Thymus (tissue), 14 donors: ENCODE results near the gene SMPD2. TPM values are rescaled to one million over a fixed set of nuclear protein-coding genes. Genes with fewer than 3 reads are reported as not detected.
A peak's percentile ranks its signal among the peaks of the same experiment; 100 is the strongest.

ENCODE experiments used
- DNase-seq, 9 donors: peaks; one replicate each; pipeline ENCODE4 v3.0.0-alpha.2; 2013; ENCODE audit warnings: low spot score in 9 of 9, low read depth in 6 of 9, missing footprints in 1 of 9
- H3K27ac ChIP-seq, 2 donors: one replicate each; pipeline ENCODE4 v1.5.1; 2013; ENCODE audit warnings: control low read depth in 1 of 2, low read depth in 1 of 2, low read length in 1 of 2, mild to moderate bottlenecking in 1 of 2, moderate library complexity in 1 of 2
- H3K27me3 ChIP-seq, 2 donors: one replicate each; pipeline ENCODE4 v1.5.1; 2013; ENCODE audit warnings: low read length in 1 of 2; ENCODE audit not compliant: control insufficient read depth in 2 of 2, insufficient read depth in 1 of 2
- H3K36me3 ChIP-seq, 2 donors: one replicate each; pipeline ENCODE4 v1.5.1; 2013; ENCODE audit warnings: low read length in 1 of 2, mild to moderate bottlenecking in 1 of 2, moderate library complexity in 1 of 2; ENCODE audit not compliant: control insufficient read depth in 2 of 2, insufficient read depth in 2 of 2
- H3K4me1 ChIP-seq, 2 donors: one replicate each; pipeline ENCODE4 v1.5.1; 2013; ENCODE audit warnings: low read length in 2 of 2; ENCODE audit not compliant: control insufficient read depth in 2 of 2, insufficient read depth in 2 of 2
- H3K4me3 ChIP-seq, 2 donors: one replicate each; pipeline ENCODE4 v1.5.1; 2013; ENCODE audit warnings: low read length in 2 of 2, control low read depth in 1 of 2, mild to moderate bottlenecking in 1 of 2
- H3K9me3 ChIP-seq, 2 donors: one replicate each; pipeline ENCODE4 v1.5.1; 2013; ENCODE audit warnings: low read length in 1 of 2, mild to moderate bottlenecking in 1 of 2; ENCODE audit not compliant: control insufficient read depth in 2 of 2, insufficient read depth in 1 of 2
- WGBS: extraction: QIAGEN DNeasy Blood & Tissue Kit; methylation state at CpG from one replicate; pipeline ENCODE4 v1.1.7; 2013; 5-methylcytosine and 5-hydroxymethylcytosine counted together
- long read RNA-seq, 10 donors: transcript quantifications; one replicate each; lab custom pipeline, GENCODE V29; 2026
- polyA plus RNA-seq: library from polyadenylated mRNA; stranded (reverse); fragments of 200-250 nt; gene quantifications from one replicate; pipeline ENCODE4 v1.2.3, GENCODE V29; 2013
- total RNA-seq: library from RNA; stranded (reverse); fragments of 120-200 nt; gene quantifications from one replicate; pipeline ENCODE4 v1.2.4, GENCODE V29; 2013
- donor health status: healthy.

SMPD2 gene
- total RNA-seq (14.6 TPM), polyA plus RNA-seq (18.8 TPM)
- long read RNA-seq, donor 1, partial matches to known transcripts = 0 of 2 reads
- long read RNA-seq, donor 1, other reads (novel, unspliced or antisense) = 0 of 2 reads
- long read RNA-seq, donor 2 = 0 reads
- long read RNA-seq, donor 3, partial matches to known transcripts = 0 of 3 reads
- long read RNA-seq, donor 3, other reads (novel, unspliced or antisense) = 0 of 3 reads
- long read RNA-seq, donor 4, partial matches to known transcripts = 27 of 29 reads
- long read RNA-seq, donor 4, other reads (novel, unspliced or antisense) = 0 of 29 reads
- long read RNA-seq, donor 5, transcript SMPD2-201 (10 exons, 1,645 nt) = major isoform, 5 of 6 reads
- long read RNA-seq, donor 5, partial matches to known transcripts = 0 of 6 reads
- long read RNA-seq, donor 5, other reads (novel, unspliced or antisense) = 0 of 6 reads
- long read RNA-seq, donor 6, partial matches to known transcripts = 0 of 1 reads
- long read RNA-seq, donor 6, other reads (novel, unspliced or antisense) = 0 of 1 reads
- long read RNA-seq, donor 7, partial matches to known transcripts = 0 of 2 reads
- long read RNA-seq, donor 7, other reads (novel, unspliced or antisense) = 0 of 2 reads
- long read RNA-seq, donor 8, partial matches to known transcripts = 0 of 2 reads
- long read RNA-seq, donor 8, other reads (novel, unspliced or antisense) = 0 of 2 reads
- long read RNA-seq, donor 9 = 0 reads
- long read RNA-seq, donor 10 = 0 reads

GRCh38 chr6:109440331-109441068, at the start of gene SMPD2, which contains the start of gene PPIL6:
Gene SMPD2 (plus strand): TSS chr6:109440724. CDS start chr6:109441122, 398 bp downstream.
Gene PPIL6 (minus strand): TSS chr6:109440628. CDS start chr6:109440590, 38 bp downstream.
- under 1% methylated on average over 102 of the region's 102 CpGs for WGBS
- H3K27me3 ChIP-seq = peaks cover 0 to 2% of the 10 kb centered on the region in 2 donors
- peaks cover 32% of the 10 kb centered on the region in 2 donors for H3K36me3 ChIP-seq
- no peaks in the 10 kb centered on the region for H3K9me3 ChIP-seq
- H3K4me3 ChIP-seq = peak within 1 kb of the TSS; percentile 63 to 85
- H3K4me1 ChIP-seq = peaks cover 16 to 28% of the 10 kb centered on the region in 2 donors
- H3K27ac ChIP-seq = peak within 1 kb of the TSS; percentile 56 to 82
- peak in 7 of 9 donors; percentile 63 to 89 (median 74) for DNase-seq

- H3K4me3 ChIP-seq = no peak overlapping the region
- DNase-seq = no peak
- H3K4me1 ChIP-seq = no peaks in the 10 kb centered on the region
- no peaks in the 10 kb centered on the region for H3K9me3 ChIP-seq
- H3K27me3 ChIP-seq = no peaks in the 10 kb centered on the region
- no peak overlapping the region for H3K27ac ChIP-seq
- 59% methylated on average over 5 of the region's 5 CpGs for WGBS
- no peaks in the 10 kb centered on the region for H3K36me3 ChIP-seq
These were observed 47.2 kb upstream of the SMPD2 start for GRCh38 chr6:109393157-109393885.

GRCh38 chr6:109393886-109394281, 46.6 kb upstream of the SMPD2 start:
- DNase-seq = no peak
- 92% methylated on average over 2 of the region's 2 CpGs for WGBS
- H3K4me3 ChIP-seq = no peak overlapping the region
- H3K27me3 ChIP-seq = no peaks in the 10 kb centered on the region
- no peaks in the 10 kb centered on the region for H3K9me3 ChIP-seq
- H3K36me3 ChIP-seq = no peaks in the 10 kb centered on the region
- no peaks in the 10 kb centered on the region for H3K4me1 ChIP-seq
- H3K27ac ChIP-seq = no peak overlapping the region

GRCh38 chr6:109396046-109396718, 44.3 kb upstream of the SMPD2 start:
- Histone ChIP-seq H3K4me3 (no peak overlapping the region), H3K27ac (no peak overlapping the region), H3K27me3 (no peaks in the 10 kb centered on the region), H3K4me1 (no peaks in the 10 kb centered on the region), H3K36me3 (no peaks in the 10 kb centered on the region), H3K9me3 (no peaks in the 10 kb centered on the region)
- 93% methylated on average over 12 of the region's 12 CpGs for WGBS
- no peak for DNase-seq

GRCh38 chr6:109397020-109397419, 43.5 kb upstream of the SMPD2 start:
- H3K4me3 ChIP-seq = no peak overlapping the region
- H3K9me3 ChIP-seq = no peaks in the 10 kb centered on the region
- H3K27ac ChIP-seq = no peak overlapping the region
- H3K36me3 ChIP-seq = no peaks in the 10 kb centered on the region
- no peak for DNase-seq
- H3K27me3 ChIP-seq = no peaks in the 10 kb centered on the region
- no peaks in the 10 kb centered on the region for H3K4me1 ChIP-seq
- WGBS = 74% methylated on average over 4 of the region's 4 CpGs

- H3K27me3 ChIP-seq = no peaks in the 10 kb centered on the region
- no peaks in the 10 kb centered on the region for H3K36me3 ChIP-seq
- no peak overlapping the region for H3K27ac ChIP-seq
- DNase-seq = no peak
- no peaks in the 10 kb centered on the region for H3K9me3 ChIP-seq
- no peaks in the 10 kb centered on the region for H3K4me1 ChIP-seq
- 98% methylated on average over 4 of the region's 4 CpGs for WGBS
- H3K4me3 ChIP-seq = no peak overlapping the region
These were observed 34.3 kb upstream of the SMPD2 start for GRCh38 chr6:109406196-109406595.

GRCh38 chr6:109411034-109411433, 29.5 kb upstream of the SMPD2 start:
- H3K27ac ChIP-seq = no peak overlapping the region
- no peak for DNase-seq

GRCh38 chr6:109417646-109418045, 22.9 kb upstream of the SMPD2 start:
- no peak for DNase-seq
- no peak overlapping the region for H3K4me3 ChIP-seq
- H3K27me3 ChIP-seq = no peaks in the 10 kb centered on the region
- WGBS = 98% methylated on average over 4 of the region's 4 CpGs
- no peaks in the 10 kb centered on the region for H3K9me3 ChIP-seq
- H3K36me3 ChIP-seq = no peaks in the 10 kb centered on the region
- no peak overlapping the region for H3K27ac ChIP-seq
- no peaks in the 10 kb centered on the region for H3K4me1 ChIP-seq

More at GRCh38 chr6:109411034-109411433, 29.5 kb upstream of the SMPD2 start:
- Histone ChIP-seq H3K4me1 (no peaks in the 10 kb centered on the region), H3K36me3 (no peaks in the 10 kb centered on the region), H3K9me3 (no peaks in the 10 kb centered on the region), H3K27me3 (no peaks in the 10 kb centered on the region), H3K4me3 (no peak overlapping the region)
- WGBS = 98% methylated on average over 2 of the region's 2 CpGs
